WERI-Rb-1 (cell line): Measurements from ENCODE around the gene SLN.

ENCODE experiments used
- DNase-seq: peaks from one replicate; pipeline ENCODE4 v3.0.0-alpha.2; 2020
- H3K27ac ChIP-seq: fragments of 250-450 bp; sonication (Bioruptor Pico); 2 replicates; pipeline ENCODE4 v1.5.1; 2020; ENCODE audit warnings: mild to moderate bottlenecking, moderate library complexity
- H3K27me3 ChIP-seq: fragments of 250-450 bp; sonication (Bioruptor Pico); 2 replicates; pipeline ENCODE4 v1.5.1; 2021; ENCODE audit warnings: mild to moderate bottlenecking, low read depth, moderate library complexity; ENCODE audit not compliant: insufficient read depth, severe bottlenecking
- H3K36me3 ChIP-seq: fragments of 250-450 bp; sonication (Bioruptor Pico); 2 replicates; pipeline ENCODE4 v1.5.1; 2020; ENCODE audit warnings: mild to moderate bottlenecking, moderate library complexity
- H3K4me3 ChIP-seq: 2 replicates; pipeline ENCODE4 v1.5.1; 2011; ENCODE audit warnings: low read depth, mild to moderate bottlenecking, control low read depth, low read length
- H3K9me3 ChIP-seq: fragments of 250-450 bp; sonication (Bioruptor Pico); 2 replicates; pipeline ENCODE4 v1.5.1; 2021; ENCODE audit warnings: mild to moderate bottlenecking, moderate library complexity; ENCODE audit not compliant: severe bottlenecking
- CTCF ChIP-seq: IDR thresholded peaks from 2 replicates; pipeline ENCODE4 v1.5.1; 2011; ENCODE audit warnings: low read depth, mild to moderate bottlenecking, control low read depth, inconsistent platforms, low read length

Gene SLN

GRCh38 chr11:107740271-107740670, 28.4 kb upstream of the SLN start:
- TF ChIP-seq CTCF: no peak
- Histone ChIP-seq H3K4me3 (no peak overlapping the region), H3K9me3 (no peaks in the 10 kb centered on the region), H3K36me3 (no peaks in the 10 kb centered on the region), H3K27me3 (no peaks in the 10 kb centered on the region), H3K27ac (no peak overlapping the region)
- no peak for DNase-seq

- no peak for TF ChIP-seq CTCF
- DNase-seq: no peak
- Histone ChIP-seq H3K27ac (no peak overlapping the region), H3K4me3 (no peak overlapping the region), H3K27me3 (no peaks in the 10 kb centered on the region), H3K36me3 (no peaks in the 10 kb centered on the region), H3K9me3 (no peaks in the 10 kb centered on the region)
Measured at GRCh38 chr11:107736546-107736945, 24.7 kb upstream of the SLN start.

- no peak for TF ChIP-seq CTCF
- Histone ChIP-seq H3K9me3 (no peaks in the 10 kb centered on the region), H3K27ac (no peak overlapping the region), H3K36me3 (no peaks in the 10 kb centered on the region), H3K4me3 (no peak overlapping the region), H3K27me3 (no peaks in the 10 kb centered on the region)
- DNase-seq: no peak
Measured at GRCh38 chr11:107733518-107733917, 21.7 kb upstream of the SLN start.

- no peaks in the 10 kb centered on the region for H3K36me3 ChIP-seq
- H3K27me3 ChIP-seq: no peaks in the 10 kb centered on the region
- no peaks in the 10 kb centered on the region for H3K9me3 ChIP-seq
- no peak for DNase-seq
- H3K4me3 ChIP-seq: no peak overlapping the region
- no peak overlapping the region for H3K27ac ChIP-seq
- no peak for TF ChIP-seq CTCF
Measured at GRCh38 chr11:107732689-107733051, 20.8 kb upstream of the SLN start.

GRCh38 chr11:107731941-107732688, 20.3 kb upstream of the SLN start:
- Histone ChIP-seq H3K27ac (no peak overlapping the region), H3K27me3 (no peaks in the 10 kb centered on the region), H3K4me3 (no peak overlapping the region), H3K9me3 (no peaks in the 10 kb centered on the region), H3K36me3 (no peaks in the 10 kb centered on the region)
- DNase-seq: no peak
- TF ChIP-seq CTCF: no peak

GRCh38 chr11:107722662-107723061, 10.8 kb upstream of the SLN start:
- TF ChIP-seq CTCF: no peak
- H3K9me3 ChIP-seq: no peaks in the 10 kb centered on the region
- no peak overlapping the region for H3K4me3 ChIP-seq
- no peak for DNase-seq
- H3K27me3 ChIP-seq: no peaks in the 10 kb centered on the region
- no peaks in the 10 kb centered on the region for H3K36me3 ChIP-seq
- no peak overlapping the region for H3K27ac ChIP-seq
